ENCODE data around the gene SPDYC. TPM values are rescaled to one million over a fixed set of nuclear protein-coding genes. Genes with fewer than 3 reads are reported as not detected.

SPDYC gene
- total and polyA plus RNA-seq, 2 of the 13 experiments (the other 11 are each of a cell fraction or from before 2014, with no cell fraction given) = 0.15 to 0.33 TPM

DNA sequence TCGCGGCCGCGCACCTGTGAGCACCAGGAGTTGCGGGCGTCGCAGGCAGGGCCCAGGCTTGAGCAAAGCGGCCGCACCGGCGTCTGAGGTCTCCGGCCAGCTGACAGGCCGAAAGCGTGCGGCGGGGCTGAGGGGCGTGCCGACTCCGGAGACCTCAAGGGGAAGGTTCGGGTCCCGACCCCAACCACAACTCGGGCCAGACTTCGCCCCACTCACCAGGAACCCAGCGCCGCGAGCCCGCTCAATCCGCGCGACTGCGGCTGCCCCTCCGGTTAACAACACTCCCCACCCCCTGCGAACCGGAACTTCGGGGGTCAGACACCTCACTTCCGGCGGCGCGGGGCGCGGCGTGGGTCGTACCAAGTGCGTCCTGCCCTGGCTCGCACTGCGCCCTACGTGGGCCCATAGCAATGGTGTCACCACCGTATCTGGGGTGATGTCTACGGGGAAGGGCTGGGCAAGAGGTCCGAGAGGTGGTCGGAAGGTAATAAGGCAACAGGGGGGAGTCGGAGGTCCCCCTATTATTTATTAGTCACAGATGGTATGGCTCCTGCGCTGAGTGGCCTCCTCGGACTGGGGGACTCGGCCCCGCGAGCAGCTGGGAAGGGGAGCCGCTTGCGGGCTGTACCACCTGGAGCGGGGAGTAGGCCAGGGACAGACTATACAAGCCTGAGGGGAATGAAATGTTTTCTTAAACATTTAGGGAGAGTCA lies 35.6 kb upstream of the SPDYC start, which contains the start of gene SYVN1 (continued):
- TF ChIP-seq ZFP36L1 (CRISPR knock-in tag; IDR thresholded peaks at IDR 0.05) (no peak), PHB2 (IDR thresholded peaks at IDR 0.05; ENCODE audit: partially characterized antibody) (no peak), RARG (CRISPR knock-in tag; IDR thresholded peaks at IDR 0.05; ENCODE audit: low read depth) (no peak; the same call in 1 of the 2 replicates), RARA (CRISPR knock-in tag; IDR thresholded peaks at IDR 0.05) (no peak), ZNF891 (CRISPR knock-in tag; IDR thresholded peaks at IDR 0.05) (no peak; the same call in 1 of the 2 replicates), SAFB2 (CRISPR knock-in tag; IDR thresholded peaks at IDR 0.05; ENCODE audit: borderline replicate concordance, low read depth) (no peak; the same call in none of the 2 replicates), FIP1L1 (IDR thresholded peaks at IDR 0.05; ENCODE audit: borderline replicate concordance, insufficient read depth, low read depth, low read length) (no peak), RAD21 (CRISPR knock-in tag; IDR thresholded peaks at IDR 0.05) (0 out of 2 replicates have a peak, but pooled peaks have one; percentile 18), RFX1 (IDR thresholded peaks at IDR 0.05) (no peak), ZNF556 (CRISPR knock-in tag; IDR thresholded peaks at IDR 0.05; ENCODE audit: borderline replicate concordance) (peak; percentile 75; the same call in 1 of the 2 replicates), MED8 (CRISPR knock-in tag; IDR thresholded peaks at IDR 0.05; ENCODE audit: insufficient replicate concordance) (peak; percentile 67), REPIN1 (CRISPR knock-in tag; IDR thresholded peaks at IDR 0.05; ENCODE audit: borderline replicate concordance, low read depth) (no peak), CC2D1A (CRISPR knock-in tag; IDR thresholded peaks at IDR 0.05) (no peak), ZNF292 (CRISPR knock-in tag; IDR thresholded peaks at IDR 0.05; ENCODE audit: borderline replicate concordance, low read depth) (no peak), ZNF619 (CRISPR knock-in tag; IDR thresholded peaks at IDR 0.05) (peak; percentile 35; the same call in 1 of the 2 replicates), KLF11 (CRISPR knock-in tag; IDR thresholded peaks at IDR 0.05) (0 out of 2 replicates have a peak, but pooled peaks have one; percentile 65), PLRG1 (conservative IDR thresholded peaks at IDR 0.05) (no peak), ZNF777 (CRISPR knock-in tag; IDR thresholded peaks at IDR 0.05) (peak; percentile 26; the same call in 1 of the 2 replicates), ZNF343 (CRISPR knock-in tag; IDR thresholded peaks at IDR 0.05) (no peak)
- TF ChIP-seq, protein P1, sequence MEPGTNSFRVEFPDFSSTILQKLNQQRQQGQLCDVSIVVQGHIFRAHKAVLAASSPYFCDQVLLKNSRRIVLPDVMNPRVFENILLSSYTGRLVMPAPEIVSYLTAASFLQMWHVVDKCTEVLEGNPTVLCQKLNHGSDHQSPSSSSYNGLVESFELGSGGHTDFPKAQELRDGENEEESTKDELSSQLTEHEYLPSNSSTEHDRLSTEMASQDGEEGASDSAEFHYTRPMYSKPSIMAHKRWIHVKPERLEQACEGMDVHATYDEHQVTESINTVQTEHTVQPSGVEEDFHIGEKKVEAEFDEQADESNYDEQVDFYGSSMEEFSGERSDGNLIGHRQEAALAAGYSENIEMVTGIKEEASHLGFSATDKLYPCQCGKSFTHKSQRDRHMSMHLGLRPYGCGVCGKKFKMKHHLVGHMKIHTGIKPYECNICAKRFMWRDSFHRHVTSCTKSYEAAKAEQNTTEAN (CRISPR knock-in tag; conservative IDR thresholded peaks at IDR 0.05) = no peak; the same call in 1 of the 2 replicates
- TF ChIP-seq, protein P2, sequence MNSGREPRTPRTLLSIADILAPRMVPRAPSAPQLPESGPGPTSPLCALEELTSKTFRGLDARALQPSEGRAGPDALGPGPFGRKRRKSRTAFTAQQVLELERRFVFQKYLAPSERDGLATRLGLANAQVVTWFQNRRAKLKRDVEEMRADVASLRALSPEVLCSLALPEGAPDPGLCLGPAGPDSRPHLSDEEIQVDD (CRISPR knock-in tag; IDR thresholded peaks at IDR 0.05; ENCODE audit: borderline replicate concordance) = no peak
- TF ChIP-seq, protein P3, sequence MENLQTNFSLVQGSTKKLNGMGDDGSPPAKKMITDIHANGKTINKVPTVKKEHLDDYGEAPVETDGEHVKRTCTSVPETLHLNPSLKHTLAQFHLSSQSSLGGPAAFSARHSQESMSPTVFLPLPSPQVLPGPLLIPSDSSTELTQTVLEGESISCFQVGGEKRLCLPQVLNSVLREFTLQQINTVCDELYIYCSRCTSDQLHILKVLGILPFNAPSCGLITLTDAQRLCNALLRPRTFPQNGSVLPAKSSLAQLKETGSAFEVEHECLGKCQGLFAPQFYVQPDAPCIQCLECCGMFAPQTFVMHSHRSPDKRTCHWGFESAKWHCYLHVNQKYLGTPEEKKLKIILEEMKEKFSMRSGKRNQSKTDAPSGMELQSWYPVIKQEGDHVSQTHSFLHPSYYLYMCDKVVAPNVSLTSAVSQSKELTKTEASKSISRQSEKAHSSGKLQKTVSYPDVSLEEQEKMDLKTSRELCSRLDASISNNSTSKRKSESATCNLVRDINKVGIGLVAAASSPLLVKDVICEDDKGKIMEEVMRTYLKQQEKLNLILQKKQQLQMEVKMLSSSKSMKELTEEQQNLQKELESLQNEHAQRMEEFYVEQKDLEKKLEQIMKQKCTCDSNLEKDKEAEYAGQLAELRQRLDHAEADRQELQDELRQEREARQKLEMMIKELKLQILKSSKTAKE (CRISPR knock-in tag; IDR thresholded peaks at IDR 0.05; ENCODE audit: borderline replicate concordance) = no peak
- TF ChIP-seq, protein P4, sequence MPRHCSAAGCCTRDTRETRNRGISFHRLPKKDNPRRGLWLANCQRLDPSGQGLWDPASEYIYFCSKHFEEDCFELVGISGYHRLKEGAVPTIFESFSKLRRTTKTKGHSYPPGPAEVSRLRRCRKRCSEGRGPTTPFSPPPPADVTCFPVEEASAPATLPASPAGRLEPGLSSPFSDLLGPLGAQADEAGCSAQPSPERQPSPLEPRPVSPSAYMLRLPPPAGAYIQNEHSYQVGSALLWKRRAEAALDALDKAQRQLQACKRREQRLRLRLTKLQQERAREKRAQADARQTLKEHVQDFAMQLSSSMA (CRISPR knock-in tag; IDR thresholded peaks at IDR 0.05) = peak; percentile 46; the same call in 1 of the 2 replicates
- TF ChIP-seq, protein P5, sequence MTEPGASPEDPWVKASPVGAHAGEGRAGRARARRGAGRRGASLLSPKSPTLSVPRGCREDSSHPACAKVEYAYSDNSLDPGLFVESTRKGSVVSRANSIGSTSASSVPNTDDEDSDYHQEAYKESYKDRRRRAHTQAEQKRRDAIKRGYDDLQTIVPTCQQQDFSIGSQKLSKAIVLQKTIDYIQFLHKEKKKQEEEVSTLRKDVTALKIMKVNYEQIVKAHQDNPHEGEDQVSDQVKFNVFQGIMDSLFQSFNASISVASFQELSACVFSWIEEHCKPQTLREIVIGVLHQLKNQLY (CRISPR knock-in tag; IDR thresholded peaks at IDR 0.05) = 0 out of 2 replicates have a peak, but pooled peaks have one; percentile 6

Measured in HepG2 (cell line).